ENCODE data around the gene PANX2.

PANX2 gene

DNA sequence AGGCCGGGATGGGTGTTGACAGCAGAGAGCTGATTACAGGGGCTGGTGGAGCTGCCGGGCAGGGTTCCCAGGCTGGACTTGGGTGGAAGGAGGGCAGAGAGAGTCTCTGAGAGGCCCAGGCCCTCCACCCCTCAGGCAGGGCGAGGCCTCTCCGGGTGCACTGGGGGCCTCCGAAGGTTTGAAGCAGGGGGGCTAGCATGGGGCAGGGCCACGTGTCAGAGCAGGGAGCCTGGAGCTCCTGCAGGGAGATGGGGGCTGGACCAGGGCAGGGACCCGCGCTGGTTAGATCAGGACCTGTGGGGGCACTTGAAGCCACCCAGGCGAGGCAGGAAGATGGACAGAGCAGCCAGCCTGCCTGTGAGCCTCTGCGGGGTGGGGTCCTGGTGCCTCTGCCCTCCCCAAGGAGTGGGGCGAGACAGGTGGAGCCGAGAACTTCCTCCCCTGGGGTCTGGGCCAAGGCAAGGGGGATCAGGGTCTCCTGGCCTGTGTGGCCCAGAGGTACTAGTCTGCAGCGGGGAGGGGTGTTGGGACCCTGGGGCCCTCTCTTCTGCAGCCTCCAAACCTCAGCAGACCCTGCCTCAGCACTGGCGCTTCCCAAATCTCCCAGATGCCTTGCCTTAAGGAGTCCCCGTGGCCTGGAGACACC lies 911 bp downstream of the PANX2 start:
- no peak for DNase-seq

DNA sequence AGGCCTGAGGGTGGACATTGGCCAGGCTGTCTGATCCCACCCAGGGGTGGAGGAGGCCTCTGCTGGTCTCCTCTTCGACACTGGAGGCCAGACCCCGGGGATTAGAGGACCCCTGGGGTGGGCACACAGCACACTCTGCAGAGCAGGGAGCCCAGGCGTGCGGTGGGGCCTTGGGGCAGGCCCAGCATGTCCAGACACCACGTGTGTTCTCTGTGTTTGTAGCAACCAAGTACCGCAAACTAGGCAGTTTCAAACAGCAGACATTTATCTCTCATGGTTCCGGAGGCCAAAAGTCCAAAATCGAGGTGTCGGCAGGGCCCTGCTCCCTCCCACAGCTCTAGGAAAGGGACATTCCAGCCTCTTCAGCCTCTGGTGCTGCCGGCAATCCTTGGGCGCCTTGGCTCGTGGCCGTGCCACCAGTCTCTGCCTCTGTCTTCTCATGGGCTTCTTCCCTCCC lies 1.5 kb downstream of the PANX2 start:
- no peak for DNase-seq

GRCh38 chr22:50173311-50173982 lies 2.9 kb downstream of the PANX2 start:
- DNase-seq, result no peak

- no peak for DNase-seq
Measured at GRCh38 chr22:50173983-50174355, 3.4 kb downstream of the PANX2 start.

- no peak for DNase-seq
Measured at GRCh38 chr22:50174382-50175190, 4.1 kb downstream of the PANX2 start.

DNA sequence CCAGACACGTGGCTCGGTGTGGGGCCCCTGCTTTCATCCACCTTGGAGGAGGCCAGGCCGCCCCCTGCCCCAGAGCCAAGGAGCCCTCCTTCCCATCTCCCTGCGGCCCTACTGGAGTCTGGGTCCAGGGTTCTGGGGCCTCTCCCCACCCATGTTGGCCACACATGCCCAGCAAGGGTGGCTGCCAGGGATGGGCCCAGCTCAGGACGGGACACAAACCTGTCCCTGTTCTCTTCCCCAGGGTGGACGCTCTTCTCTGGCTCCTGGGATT lies 4.6 kb downstream of the PANX2 start:
- no peak for DNase-seq

DNA sequence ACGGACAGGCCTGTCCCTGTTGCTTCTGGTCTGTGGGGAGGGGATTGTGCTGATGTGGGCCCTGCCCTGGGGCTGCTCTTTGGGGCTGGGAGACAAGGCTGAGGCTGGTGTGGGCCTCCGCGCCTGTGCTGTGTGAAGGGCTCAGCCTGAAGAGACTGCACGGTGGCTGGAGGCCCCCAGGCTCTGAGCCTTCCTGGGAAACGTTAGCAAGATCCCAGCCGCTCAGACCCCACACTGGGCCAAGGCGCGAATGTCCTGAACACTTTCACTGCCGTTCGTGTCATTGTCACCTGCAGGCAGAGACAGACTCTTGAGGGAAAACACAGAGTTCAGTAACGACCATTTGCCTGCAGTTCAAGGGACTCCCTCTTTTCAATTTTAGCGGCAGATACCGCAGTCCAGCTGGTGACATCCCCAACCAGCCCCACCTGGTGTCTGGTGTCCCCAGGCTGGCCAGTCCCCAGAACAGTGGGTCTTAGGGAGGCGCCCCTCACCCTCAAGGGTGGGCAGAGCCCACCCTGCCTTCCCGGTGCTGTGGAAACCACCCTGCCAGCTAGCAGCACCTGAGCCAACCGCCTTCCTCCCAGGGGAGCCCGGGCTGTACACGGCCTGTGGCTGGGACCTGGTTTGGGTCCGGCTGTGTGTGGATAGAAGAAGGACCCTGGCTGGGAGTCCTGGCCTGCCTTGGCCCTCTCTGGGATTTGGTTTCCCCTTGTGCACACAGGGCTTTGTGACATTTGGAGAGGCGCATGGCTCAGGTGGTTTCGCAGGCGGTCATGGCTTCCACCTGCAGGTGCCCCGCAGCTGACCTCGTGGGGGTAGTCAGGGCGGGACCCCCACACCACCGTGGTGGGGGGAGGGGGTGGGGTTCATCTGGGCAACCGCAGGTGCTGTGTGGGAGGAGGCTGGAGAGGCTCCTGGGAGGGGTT lies 5.7 kb downstream of the PANX2 start:
- no peak for DNase-seq

DNA sequence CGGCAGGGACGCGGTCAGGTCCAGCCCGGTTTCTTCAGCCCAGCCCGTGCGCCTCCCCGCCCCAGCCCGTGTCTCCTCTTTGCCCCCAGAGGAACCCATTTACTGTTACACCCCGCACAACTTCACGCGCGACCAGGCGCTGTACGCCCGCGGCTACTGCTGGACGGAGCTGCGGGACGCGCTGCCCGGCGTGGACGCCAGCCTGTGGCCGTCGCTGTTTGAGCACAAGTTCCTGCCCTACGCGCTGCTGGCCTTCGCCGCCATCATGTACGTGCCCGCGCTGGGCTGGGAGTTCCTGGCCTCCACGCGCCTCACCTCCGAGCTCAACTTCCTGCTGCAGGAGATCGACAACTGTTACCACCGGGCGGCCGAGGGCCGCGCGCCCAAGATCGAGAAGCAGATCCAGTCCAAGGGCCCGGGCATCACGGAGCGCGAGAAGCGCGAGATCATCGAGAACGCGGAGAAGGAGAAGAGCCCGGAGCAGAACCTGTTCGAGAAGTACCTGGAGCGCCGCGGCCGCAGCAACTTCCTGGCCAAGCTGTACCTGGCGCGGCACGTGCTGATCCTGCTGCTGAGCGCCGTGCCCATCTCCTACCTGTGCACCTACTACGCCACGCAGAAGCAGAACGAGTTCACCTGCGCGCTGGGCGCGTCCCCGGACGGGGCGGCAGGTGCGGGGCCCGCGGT lies 6.5 kb downstream of the PANX2 start:
- no peak for DNase-seq

- DNase-seq, result no peak
Measured at GRCh38 chr22:50177537-50178470, 7.3 kb downstream of the PANX2 start.

GRCh38 chr22:50178471-50178864 lies 7.9 kb downstream of the PANX2 start:
- DNase-seq, result no peak

DNA sequence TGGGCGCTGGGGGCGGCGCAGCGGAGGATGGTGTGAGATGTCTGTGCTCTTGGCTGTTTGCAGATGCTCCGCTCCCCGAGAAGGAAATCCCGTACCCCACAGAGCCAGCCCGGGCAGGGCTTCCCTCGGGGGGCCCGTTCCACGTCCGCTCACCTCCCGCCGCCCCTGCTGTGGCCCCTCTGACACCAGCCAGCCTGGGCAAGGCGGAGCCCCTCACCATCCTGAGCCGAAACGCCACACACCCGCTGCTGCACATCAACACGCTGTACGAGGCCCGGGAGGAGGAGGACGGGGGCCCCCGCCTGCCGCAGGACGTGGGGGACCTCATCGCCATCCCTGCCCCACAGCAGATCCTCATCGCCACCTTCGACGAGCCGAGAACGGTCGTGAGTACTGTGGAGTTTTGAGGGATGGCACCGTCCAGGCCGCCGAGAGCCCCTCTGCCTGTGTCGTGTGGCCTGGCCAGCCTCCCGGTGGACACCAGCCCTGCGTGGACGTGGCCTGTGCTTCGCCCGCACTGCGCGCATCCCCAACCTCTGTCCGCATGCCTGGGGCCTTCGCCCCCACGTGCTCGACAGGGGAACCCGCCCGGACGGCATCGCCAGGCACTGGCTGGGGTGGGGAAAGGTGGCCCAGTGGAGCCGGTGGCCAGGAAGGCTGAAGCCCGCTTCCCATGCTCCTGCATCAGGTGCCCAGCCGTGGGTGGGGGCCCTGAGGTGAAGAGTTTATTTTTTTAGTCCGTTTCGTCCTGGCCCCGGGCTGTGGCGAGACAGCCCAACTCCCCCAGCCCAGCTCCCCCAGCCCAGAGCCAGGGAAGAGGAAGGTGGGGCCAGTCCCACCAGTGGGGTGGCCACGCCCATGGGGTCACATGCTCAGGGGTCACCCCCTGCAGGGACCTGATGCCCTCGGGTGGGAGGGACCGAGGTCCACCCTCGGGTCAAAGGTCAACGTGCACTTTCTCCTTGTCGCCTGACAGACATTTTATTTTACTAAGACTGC lies 8.6 kb downstream of the PANX2 start:
- no peak for DNase-seq

GRCh38 chr22:50179937-50180726 lies 9.6 kb downstream of the PANX2 start:
- no peak for DNase-seq

DNA sequence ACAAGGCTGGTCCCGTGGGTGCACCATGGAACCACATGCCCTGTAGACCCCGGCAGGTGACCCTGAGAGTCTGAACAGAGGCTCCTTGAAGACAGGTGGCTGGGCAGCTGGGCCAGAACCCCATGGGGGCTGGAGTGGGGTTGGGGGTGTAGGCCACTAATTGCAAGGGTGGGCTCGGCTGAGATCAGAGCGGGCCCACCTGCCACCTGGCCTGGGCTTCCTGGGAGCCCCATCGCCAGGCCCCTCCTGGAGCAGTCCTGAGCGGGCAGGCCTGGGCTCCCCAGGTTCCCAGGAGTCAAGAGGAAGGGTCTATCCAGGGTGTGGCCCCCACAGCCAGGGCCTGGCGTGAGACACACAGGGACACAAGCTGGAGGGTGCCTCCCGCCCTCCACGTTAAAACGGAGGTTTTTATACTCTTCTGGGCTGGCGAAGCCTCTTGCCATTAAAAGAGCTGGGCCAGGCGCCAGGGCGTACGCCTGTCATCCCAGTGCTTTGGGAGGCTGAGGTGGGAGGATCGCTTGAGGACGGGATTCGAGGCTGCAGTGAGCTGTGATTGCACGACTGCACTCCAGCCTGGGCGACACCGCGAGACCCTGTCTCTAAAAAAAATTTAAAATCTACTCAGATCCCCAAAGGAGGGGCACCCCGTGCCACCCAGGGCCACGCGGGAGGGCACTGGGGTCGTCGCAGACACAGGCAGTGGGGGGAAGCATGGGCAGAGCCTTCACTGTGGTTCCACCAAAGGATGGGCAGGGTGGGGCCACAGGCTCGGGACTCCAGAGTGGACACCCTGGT lies 10.4 kb downstream of the PANX2 start:
- DNase-seq, result no peak

GRCh38 chr22:50182176-50183081 lies 11.9 kb downstream of the PANX2 start:
- no peak for DNase-seq

DNA sequence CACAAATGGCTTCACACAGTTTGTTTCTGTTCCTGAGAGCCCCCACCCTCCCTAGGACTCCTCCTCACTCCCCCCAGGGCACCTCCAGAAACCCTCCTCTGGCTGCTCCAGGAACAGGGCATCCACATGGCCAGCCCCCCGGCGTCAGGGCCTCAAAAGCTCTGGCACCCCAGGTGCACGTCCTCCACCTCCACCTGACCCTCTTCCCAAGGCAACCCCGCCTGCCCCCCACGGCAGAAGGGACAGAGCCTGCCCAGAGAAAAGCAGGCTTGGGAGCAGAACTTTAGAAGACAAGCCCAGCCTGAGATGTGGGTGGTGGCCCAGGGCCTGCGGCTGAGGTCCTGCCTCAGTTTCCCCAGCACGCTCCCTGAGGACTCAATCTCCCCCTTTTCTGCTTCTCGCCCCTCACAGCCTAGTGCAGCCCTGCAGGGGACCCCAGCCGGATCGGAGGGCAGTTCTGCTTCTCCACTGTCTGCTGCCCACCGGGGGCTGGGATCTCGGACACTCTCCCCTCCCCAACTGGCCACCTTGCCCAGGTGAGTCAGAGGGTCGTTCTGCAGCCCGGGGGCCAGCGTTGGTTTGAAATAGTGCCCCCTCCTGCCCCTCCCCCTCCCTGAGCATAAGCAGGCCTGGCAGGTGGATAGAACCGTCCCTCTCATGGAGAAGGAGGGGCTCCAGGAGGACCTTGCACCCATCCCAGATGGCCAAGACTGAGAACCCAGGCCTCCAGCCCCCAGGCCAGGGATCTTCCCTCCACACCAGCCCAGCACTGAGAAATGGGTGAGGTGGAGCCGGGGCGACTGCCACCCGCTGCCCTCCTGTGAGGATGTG lies 12.8 kb downstream of the PANX2 start:
- DNase-seq, result no peak
